K562 (cell line): ENCODE data around the gene TNFRSF18. TPM values are rescaled to one million over a fixed set of nuclear protein-coding genes. Genes with fewer than 3 reads are reported as not detected.

ENCODE experiments used
- ATAC-seq: fragments of 200-7000 bp; cut with Tn5 transposase; 3 replicates; pipeline ENCODE4 v1.9.1; 2020; ENCODE audit warnings: moderate library complexity
- BruUV-seq: library from RNA; stranded (reverse); fragments of 400-500 nt; replicated peaks from 2 replicates; lab custom pipeline; 2021; lab: Mats Ljungman, UMichigan
- CTCF ChIA-PET: fragments of 300-600 bp; formaldehyde crosslinking; extraction: SDS; loops from one replicate; lab custom pipeline; 2021; ENCODE audit warnings: low intra/inter-chr PET ratio; lab: Yijun Ruan, JAX
- POLR2A ChIA-PET: fragments of 300-600, 350-650 bp; sonication (Branson Sonifier 250); formaldehyde crosslinking; extraction: SDS; loops from one replicate; lab custom pipeline; 2021; ENCODE audit warnings: antibody characterized with exemption, inconsistent platforms; lab: Yijun Ruan, JAX
- DNase-seq, 4 experiments: peaks; one replicate each; pipeline versions ENCODE4 v3.0.0 to v3.0.0-alpha.2; 2011 to 2018; ENCODE audit warnings: low spot score in 3 of 4, mixed read lengths in 3 of 4; ENCODE audit errors: extremely low read depth in 1 of 4
- FAIRE-seq: peaks from 2 replicates; lab custom pipeline; 2011; peaks lifted over from hg19 to GRCh38; lab: Jason Lieb, UNC
- H2AFZ ChIP-seq: 2 replicates; pipeline ENCODE4 v1.6.0; 2011; ENCODE audit warnings: low read depth, low read length, control low read depth, inconsistent platforms
- H3K27ac ChIP-seq: fragments of 200-600 bp; 3 replicates; pipeline ENCODE4 v1.8.0; 2011; ENCODE audit warnings: low read depth, mild to moderate bottlenecking, control low read depth, inconsistent platforms, low read length, moderate library complexity, mixed read lengths; ENCODE audit errors: extremely low read depth
- H3K27me3 ChIP-seq, 2 experiments: fragments of 300-600 bp in 1 of 2; 2 replicates in 1 of 2; 3 replicates in 1 of 2; pipeline versions ENCODE4 v1.6.0 to v1.8.0; 2011; ENCODE audit warnings: inconsistent platforms in 2 of 2, low read length in 2 of 2, mild to moderate bottlenecking in 1 of 2, mixed read lengths in 1 of 2, moderate library complexity in 1 of 2; ENCODE audit not compliant: control insufficient read depth in 2 of 2, insufficient read depth in 2 of 2
- H3K36me3 ChIP-seq: fragments of 300-600 bp; 3 replicates; pipeline ENCODE4 v1.8.0; 2011; ENCODE audit warnings: mild to moderate bottlenecking, low read length, inconsistent platforms; ENCODE audit not compliant: control insufficient read depth, insufficient read depth
- H3K4me1 ChIP-seq, 2 experiments: fragments of 200-600 bp in 1 of 2; replicated peaks in 1 of 2; 2 replicates in 1 of 2; 3 replicates in 1 of 2; pipeline versions ENCODE4 v1.5.1 to v1.8.0; 2011; ENCODE audit warnings: inconsistent platforms in 2 of 2, low read length in 2 of 2, mild to moderate bottlenecking in 1 of 2, mixed read lengths in 1 of 2, moderate library complexity in 1 of 2; ENCODE audit not compliant: control insufficient read depth in 2 of 2, insufficient read depth in 2 of 2
- H3K4me2 ChIP-seq: 2 replicates; pipeline ENCODE4 v1.6.1; 2011; ENCODE audit warnings: low read length, control low read depth, inconsistent platforms, mixed read lengths; ENCODE audit not compliant: insufficient read depth
- H3K4me3 ChIP-seq: fragments of 200-600 bp; sonication (generic), shearing (Covaris generic); 2 replicates; pipeline ENCODE4 v1.5.1; 2016; ENCODE audit warnings: control low read depth, inconsistent platforms
- H3K79me2 ChIP-seq: fragments of 200-600 bp; 3 replicates; pipeline ENCODE4 v1.8.0; 2011; ENCODE audit warnings: low read length, inconsistent platforms; ENCODE audit not compliant: control insufficient read depth, insufficient read depth
- H3K9ac ChIP-seq, 2 experiments: 2 replicates each; pipeline versions ENCODE4 v1.6.0 to v1.6.1; 2011; ENCODE audit warnings: low read depth in 2 of 2, low read length in 2 of 2, control low read depth in 1 of 2, inconsistent platforms in 1 of 2, mild to moderate bottlenecking in 1 of 2, mixed read lengths in 1 of 2; ENCODE audit not compliant: insufficient read depth in 1 of 2
- H3K9me1 ChIP-seq: one replicate; pipeline ENCODE4 v1.6.0; 2011; ENCODE audit warnings: inconsistent platforms, mild to moderate bottlenecking, low read length, moderate library complexity; ENCODE audit not compliant: control insufficient read depth, insufficient read depth
- H3K9me3 ChIP-seq: replicated peaks from 2 replicates; pipeline ENCODE4 v1.5.1; 2011; ENCODE audit warnings: low read depth, low read length, inconsistent platforms; ENCODE audit not compliant: control insufficient read depth, insufficient read depth
- H4K20me1 ChIP-seq: replicated peaks from 2 replicates; pipeline ENCODE4 v1.6.1; 2011; ENCODE audit warnings: low read length, inconsistent platforms, mixed read lengths; ENCODE audit not compliant: control insufficient read depth, insufficient read depth
- CAMTA2 ChIP-seq: fragments of 250-450 bp; sonication (Bioruptor Pico); conservative IDR thresholded peaks from 2 replicates; pipeline ENCODE4 v1.5.1; 2022
- CBX1 ChIP-seq: sonication (generic); IDR thresholded peaks from 2 replicates; pipeline ENCODE4 v1.6.1; 2016; ENCODE audit warnings: antibody characterized with exemption, low read depth, mild to moderate bottlenecking
- EP400 ChIP-seq: fragments of 450-650 bp; IDR thresholded peaks from 2 replicates; pipeline ENCODE4 v1.6.1; 2017; ENCODE audit warnings: antibody characterized with exemption, mild to moderate bottlenecking, moderate library complexity
- HNRNPK ChIP-seq: fragments of 200-400 bp; formaldehyde crosslinking; IDR thresholded peaks from one replicate; pipeline ENCODE4 v1.6.1; 2018; ENCODE audit warnings: mild to moderate bottlenecking, low read depth, low read length; ENCODE audit not compliant: poor library complexity, severe bottlenecking
- ILK ChIP-seq: fragments of 450-650 bp; IDR thresholded peaks from 2 replicates; pipeline ENCODE4 v1.6.1; 2016; ENCODE audit warnings: missing genetic modification characterization, low read depth, mild to moderate bottlenecking, missing compliant biosample characterization, moderate library complexity, borderline replicate concordance
- KLF10 ChIP-seq: fragments of 250-450 bp; sonication (Bioruptor Pico); IDR thresholded peaks from 2 replicates; pipeline ENCODE4 v1.6.1; 2021; ENCODE audit warnings: matching md5 sums
- MCM3 ChIP-seq: fragments of 450-650 bp; IDR thresholded peaks from 2 replicates; pipeline ENCODE4 v1.6.1; 2016
- POLR2G ChIP-seq: fragments of 200-400 bp; formaldehyde crosslinking; IDR thresholded peaks from 2 replicates; pipeline ENCODE4 v1.6.1; 2017; ENCODE audit warnings: low read depth, mild to moderate bottlenecking, antibody characterized with exemption, low read length, moderate library complexity
- RBFOX2 ChIP-seq: fragments of 200-400 bp; formaldehyde crosslinking; IDR thresholded peaks from 2 replicates; pipeline ENCODE4 v1.6.1; 2017; ENCODE audit warnings: low read depth, mild to moderate bottlenecking, low read length, moderate library complexity
- SIN3A ChIP-seq, 2 experiments: fragments of 150-350 bp in 1 of 2; IDR thresholded peaks; 2 replicates each; pipeline ENCODE4 v1.6.1; 2011 to 2016; ENCODE audit warnings: borderline replicate concordance in 2 of 2, low read depth in 2 of 2, low read length in 2 of 2, mild to moderate bottlenecking in 2 of 2, moderate library complexity in 2 of 2; ENCODE audit not compliant: control insufficient read depth in 1 of 2
- ZFP1 ChIP-seq: fragments of 450-650 bp; formaldehyde crosslinking; IDR thresholded peaks from 2 replicates; pipeline ENCODE4 v1.4.0; 2020; ENCODE audit warnings: mild to moderate bottlenecking, mixed read lengths
- ZNF212 ChIP-seq: fragments of 450-650 bp; formaldehyde crosslinking; IDR thresholded peaks from 2 replicates; pipeline ENCODE4 v1.4.0; 2020; ENCODE audit warnings: mild to moderate bottlenecking
- ZNF561 ChIP-seq: fragments of 450-650 bp; formaldehyde crosslinking; conservative IDR thresholded peaks from 2 replicates; pipeline ENCODE4 v1.4.0; 2020; ENCODE audit warnings: mild to moderate bottlenecking, moderate library complexity
- ZNF785 ChIP-seq: fragments of 250-450 bp; sonication (Bioruptor Pico); IDR thresholded peaks from 2 replicates; pipeline ENCODE4 v1.4.0; 2020; ENCODE audit warnings: mild to moderate bottlenecking
- ZNF830 ChIP-seq: fragments of 250-450 bp; sonication (Bioruptor Pico); IDR thresholded peaks from 2 replicates; pipeline ENCODE4 v1.5.0; 2021; ENCODE audit warnings: mild to moderate bottlenecking
- WGBS: fragments of 100-300 bp; shearing (Covaris generic); methylation state at CpG from one replicate; pipeline ENCODE4 v1.1.6; 2016; ENCODE audit warnings: low coverage, mixed read lengths; ENCODE audit not compliant: insufficient coverage; ENCODE audit errors: missing lambda C conversion rate; 5-methylcytosine and 5-hydroxymethylcytosine counted together
- in situ Hi-C: fragments of 300-500 bp; cut with MboI; formaldehyde crosslinking; loops from 4 replicates; pipeline ENCODE4 v1.15.0; 2018; ENCODE audit warnings: inconsistent platforms, mixed read lengths
- intact Hi-C: fragments of 100-400 bp; cut with micrococcal nuclease; formaldehyde crosslinking; loops from 2 replicates; pipeline ENCODE4 v1.14.2; 2022
- polyA plus RNA-seq, 8 experiments: library from polyadenylated mRNA; depleted of rRNA in 4 of 8; stranded (reverse) in 5 of 8; unstranded in 3 of 8; fragments of >200 nt; fragmentation: Nextera tagmentation in 2 of 8; fragmentation: Illumina TruSeq in 1 of 8; extraction: Ambion mirVana in 2 of 8; extraction: Trizol in 1 of 8; gene quantifications; 2 replicates each; pipeline versions ENCODE4 v1.2.1 to v1.2.3, GENCODE V29; 2011 to 2014; ENCODE audit warnings: inconsistent platforms in 1 of 8, missing spikeins in 1 of 8
- total RNA-seq, 7 experiments: library from RNA; depleted of rRNA in 6 of 7; stranded (reverse); fragments of >200 nt in 6 of 7; fragmentation: Illumina TruSeq in 2 of 7; extraction: Trizol in 2 of 7; gene quantifications; 2 replicates each; pipeline versions ENCODE4 v1.2.1 to v1.2.3, GENCODE V29; 2011 to 2021; ENCODE audit warnings: low replicate concordance in 1 of 7
- TF ChIP-seq, protein P1 (sequence below): fragments of 250-450 bp; sonication (Bioruptor Pico); IDR thresholded peaks from 2 replicates; pipeline ENCODE4 v1.5.0; 2021
- TF ChIP-seq, protein P2 (sequence below): sonication (generic); formaldehyde crosslinking; IDR thresholded peaks from 2 replicates; pipeline ENCODE4 v1.8.1; 2023; ENCODE audit warnings: mild to moderate bottlenecking, missing genetic modification reagents

TNFRSF18 gene
- total and polyA plus RNA-seq, 9 of the 15 experiments (the other 6 are each of a cell fraction or from before 2014, with no cell fraction given), result 0.24 to 0.27 TPM; not detected in 7

DNA sequence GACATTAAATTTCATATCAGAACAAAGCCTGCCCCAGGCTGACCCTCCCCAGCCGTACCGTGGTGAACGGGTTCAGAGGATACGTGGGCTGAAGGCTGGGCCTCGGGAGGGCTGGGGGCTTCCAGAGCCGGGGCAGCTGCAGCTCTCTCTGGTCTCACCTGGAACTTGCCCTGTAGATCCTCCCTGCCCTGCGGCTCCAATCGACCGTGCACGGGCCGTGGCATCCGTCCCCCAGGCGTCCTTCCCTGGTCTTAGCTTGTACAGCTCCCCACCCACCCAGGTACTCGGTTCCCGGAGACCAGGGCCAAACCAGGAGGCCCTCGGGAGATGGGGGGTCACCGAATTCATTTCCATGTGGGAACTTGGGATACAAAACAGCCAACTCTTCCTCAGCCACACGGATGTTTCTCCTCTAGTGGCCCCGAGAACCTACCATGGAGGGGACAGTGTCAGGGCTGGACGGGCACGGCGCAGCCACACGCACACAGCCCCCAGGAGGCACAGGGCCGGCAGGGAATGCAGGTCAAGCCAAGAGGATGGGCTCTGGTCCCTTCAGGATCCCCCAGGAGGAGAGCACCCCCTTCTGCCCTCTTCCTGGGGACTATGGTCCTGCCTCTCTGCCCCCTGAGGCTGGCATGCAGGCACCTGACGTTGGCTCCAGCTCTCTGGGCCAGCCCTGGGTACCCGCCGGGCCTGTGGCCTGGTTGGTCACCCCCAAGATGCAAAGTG, 28.8 kb upstream of the TNFRSF18 start:
- Histone ChIP-seq H3K27me3 (no peaks in the 10 kb centered on the region), H3K4me1 (peaks cover 6 to 88% of the 10 kb centered on the region in 2 experiments; a peak in 4 of 5 replicates), H3K27ac (no peak overlapping the region), H3K4me3 (no peak overlapping the region), H4K20me1 (no peaks in the 10 kb centered on the region), H3K9me3 (peaks cover 9% of the 10 kb centered on the region), H3K36me3 (peaks cover 15% of the 10 kb centered on the region; the same call in 1 of the 3 replicates), H3K9me1 (no peaks in the 10 kb centered on the region), H3K9ac (peak overlapping the region in 1 of 2 experiments; percentile 0; a peak in 1 of 4 replicates), H2AFZ (no peak overlapping the region), H3K79me2 (peaks cover 44% of the 10 kb centered on the region), H3K4me2 (no peak overlapping the region)
- in situ Hi-C loops, result no loop called here
- BruUV-seq, result no TSS peak
- POLR2A ChIA-PET, result no interaction called here
- DNase-seq (no peak), FAIRE-seq (no peak), ATAC-seq (no peak)
- intact Hi-C loops, result no loop called here
- TF ChIP-seq, protein P1, sequence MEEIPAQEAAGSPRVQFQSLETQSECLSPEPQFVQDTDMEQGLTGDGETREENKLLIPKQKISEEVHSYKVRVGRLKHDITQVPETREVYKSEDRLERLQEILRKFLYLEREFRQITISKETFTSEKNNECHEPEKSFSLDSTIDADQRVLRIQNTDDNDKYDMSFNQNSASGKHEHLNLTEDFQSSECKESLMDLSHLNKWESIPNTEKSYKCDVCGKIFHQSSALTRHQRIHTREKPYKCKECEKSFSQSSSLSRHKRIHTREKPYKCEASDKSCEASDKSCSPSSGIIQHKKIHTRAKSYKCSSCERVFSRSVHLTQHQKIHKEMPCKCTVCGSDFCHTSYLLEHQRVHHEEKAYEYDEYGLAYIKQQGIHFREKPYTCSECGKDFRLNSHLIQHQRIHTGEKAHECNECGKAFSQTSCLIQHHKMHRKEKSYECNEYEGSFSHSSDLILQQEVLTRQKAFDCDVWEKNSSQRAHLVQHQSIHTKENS (CRISPR knock-in tag), result no peak
- TF ChIP-seq CBX1, result no peak
- TF ChIP-seq RBFOX2, result peak; percentile 6; the same call in 1 of the 2 replicates
- TF ChIP-seq SIN3A (IDR thresholded peaks at IDR 0.05; ENCODE audit: borderline replicate concordance in 2 of 2, control insufficient read depth in 1 of 2, low read depth in 2 of 2, low read length in 2 of 2), result no peak
- no peak for TF ChIP-seq ILK (tag)
- TF ChIP-seq POLR2G, result peak; percentile 32; the same call in 1 of the 2 replicates
- TF ChIP-seq ZNF212 (CRISPR knock-in tag), result no peak
- TF ChIP-seq ZFP1 (CRISPR knock-in tag), result no peak
- TF ChIP-seq CAMTA2 (CRISPR knock-in tag), result no peak
- no peak for TF ChIP-seq EP400
- TF ChIP-seq ZNF830 (CRISPR knock-in tag), result no peak
- no peak for TF ChIP-seq ZNF561
- TF ChIP-seq ZNF785 (CRISPR knock-in tag), result no peak
- TF ChIP-seq HNRNPK, result no peak
- TF ChIP-seq, protein P2, sequence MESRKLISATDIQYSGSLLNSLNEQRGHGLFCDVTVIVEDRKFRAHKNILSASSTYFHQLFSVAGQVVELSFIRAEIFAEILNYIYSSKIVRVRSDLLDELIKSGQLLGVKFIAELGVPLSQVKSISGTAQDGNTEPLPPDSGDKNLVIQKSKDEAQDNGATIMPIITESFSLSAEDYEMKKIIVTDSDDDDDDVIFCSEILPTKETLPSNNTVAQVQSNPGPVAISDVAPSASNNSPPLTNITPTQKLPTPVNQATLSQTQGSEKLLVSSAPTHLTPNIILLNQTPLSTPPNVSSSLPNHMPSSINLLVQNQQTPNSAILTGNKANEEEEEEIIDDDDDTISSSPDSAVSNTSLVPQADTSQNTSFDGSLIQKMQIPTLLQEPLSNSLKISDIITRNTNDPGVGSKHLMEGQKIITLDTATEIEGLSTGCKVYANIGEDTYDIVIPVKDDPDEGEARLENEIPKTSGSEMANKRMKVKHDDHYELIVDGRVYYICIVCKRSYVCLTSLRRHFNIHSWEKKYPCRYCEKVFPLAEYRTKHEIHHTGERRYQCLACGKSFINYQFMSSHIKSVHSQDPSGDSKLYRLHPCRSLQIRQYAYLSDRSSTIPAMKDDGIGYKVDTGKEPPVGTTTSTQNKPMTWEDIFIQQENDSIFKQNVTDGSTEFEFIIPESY (CRISPR knock-in tag), result 0 out of 2 replicates have a peak, but pooled peaks have one; percentile 2
- no peak for TF ChIP-seq MCM3
- no peak for TF ChIP-seq KLF10
- CTCF ChIA-PET, result interaction anchor here (0.6 kb wide), 1 partner anchor 22 kb away, joined by 3 read pairs; no protein-coding TSS in a partner anchor
- WGBS, result 83% methylated on average over 26 of the region's 27 CpGs
